GM12892 (cell line): ENCODE data around the gene U2SURP.

Source experiments
- POLR2A ChIP-seq: IDR thresholded peaks from 2 replicates; pipeline ENCODE4 v1.6.1; 2011; ENCODE audit warnings: low read depth, low read length, control low read depth
- TAF1 ChIP-seq: IDR thresholded peaks from 2 replicates; pipeline ENCODE4 v1.6.1; 2011; ENCODE audit warnings: low read depth, mild to moderate bottlenecking, control low read depth, low read length, borderline replicate concordance

DNA sequence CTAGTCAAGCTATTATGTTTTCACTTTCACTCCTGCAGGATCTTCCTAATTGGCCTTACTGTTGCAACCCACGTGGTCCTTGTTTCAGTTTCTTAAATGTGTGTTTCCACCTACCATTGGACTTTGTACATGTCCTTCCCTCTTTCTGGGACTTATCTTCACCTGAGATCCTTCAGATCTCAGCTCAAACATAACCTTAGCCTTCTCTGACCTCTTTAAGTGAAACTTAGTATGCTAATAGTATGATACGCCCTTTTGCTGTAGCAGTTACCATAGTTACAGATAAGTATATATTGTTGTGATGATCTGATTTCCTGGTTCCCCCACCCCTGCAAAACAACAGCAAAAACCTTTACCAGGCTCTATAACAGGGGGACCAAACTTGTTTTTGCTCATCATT, 35.2 kb downstream of the U2SURP start:
- TF ChIP-seq POLR2A (no peak), TAF1 (no peak)
